ENCODE results near the gene SUCLG2.

DNA sequence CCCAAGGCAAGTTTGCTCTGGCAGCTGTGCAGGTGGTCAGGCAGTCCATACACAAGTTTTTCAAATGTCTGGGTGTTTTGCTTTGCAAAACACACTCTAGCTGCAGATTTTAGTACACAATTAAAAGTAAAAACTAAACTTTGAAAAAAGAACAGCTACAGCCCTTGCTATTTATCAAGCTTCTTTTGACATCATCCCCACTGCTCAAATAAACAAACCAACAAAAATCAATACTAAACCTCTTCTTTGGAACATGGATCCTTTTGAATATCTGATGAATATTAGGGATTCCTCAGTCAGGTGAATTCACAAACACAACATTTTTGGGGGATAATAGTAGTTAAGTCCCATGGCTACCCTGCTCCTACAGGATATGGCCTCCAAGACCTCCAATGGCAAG, 249.2 kb downstream of the SUCLG2 start:
- TF ChIP-seq, protein P1, sequence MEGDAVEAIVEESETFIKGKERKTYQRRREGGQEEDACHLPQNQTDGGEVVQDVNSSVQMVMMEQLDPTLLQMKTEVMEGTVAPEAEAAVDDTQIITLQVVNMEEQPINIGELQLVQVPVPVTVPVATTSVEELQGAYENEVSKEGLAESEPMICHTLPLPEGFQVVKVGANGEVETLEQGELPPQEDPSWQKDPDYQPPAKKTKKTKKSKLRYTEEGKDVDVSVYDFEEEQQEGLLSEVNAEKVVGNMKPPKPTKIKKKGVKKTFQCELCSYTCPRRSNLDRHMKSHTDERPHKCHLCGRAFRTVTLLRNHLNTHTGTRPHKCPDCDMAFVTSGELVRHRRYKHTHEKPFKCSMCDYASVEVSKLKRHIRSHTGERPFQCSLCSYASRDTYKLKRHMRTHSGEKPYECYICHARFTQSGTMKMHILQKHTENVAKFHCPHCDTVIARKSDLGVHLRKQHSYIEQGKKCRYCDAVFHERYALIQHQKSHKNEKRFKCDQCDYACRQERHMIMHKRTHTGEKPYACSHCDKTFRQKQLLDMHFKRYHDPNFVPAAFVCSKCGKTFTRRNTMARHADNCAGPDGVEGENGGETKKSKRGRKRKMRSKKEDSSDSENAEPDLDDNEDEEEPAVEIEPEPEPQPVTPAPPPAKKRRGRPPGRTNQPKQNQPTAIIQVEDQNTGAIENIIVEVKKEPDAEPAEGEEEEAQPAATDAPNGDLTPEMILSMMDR (IDR thresholded peaks at IDR 0.05), result no peak
- no peak for TF ChIP-seq POLR2A (IDR thresholded peaks at IDR 0.05)

Data from body of pancreas (tissue), 4 donors.